Mammary epithelial cell (primary cell): ENCODE measurements around the gene CEACAM3.

Source experiments
- CTCF ChIP-seq, 2 donors: IDR thresholded peaks in 1 of 2; conservative IDR thresholded peaks in 1 of 2; 2 replicates each; pipeline ENCODE4 v1.5.1; 2011 to 2012; ENCODE audit warnings: inconsistent platforms in 2 of 2, low read length in 2 of 2, mild to moderate bottlenecking in 2 of 2, control low read depth in 1 of 2, low read depth in 1 of 2; ENCODE audit not compliant: insufficient read depth in 1 of 2; ENCODE audit errors: extremely low read depth in 1 of 2
- EZH2 ChIP-seq: IDR thresholded peaks from 2 replicates; pipeline ENCODE4 v1.6.1; 2012; ENCODE audit warnings: low read length, inconsistent platforms, borderline replicate concordance

GRCh38 chr19:41811036-41811435, 14.6 kb downstream of the CEACAM3 start:
- no peak for TF ChIP-seq CTCF (conservative IDR thresholded peaks at IDR 0.05 in 1 of 2, IDR thresholded peaks at IDR 0.05 in 1 of 2; ENCODE audit: extremely low read depth in 1 of 2, insufficient read depth in 1 of 2, low read depth in 1 of 2, low read length in 2 of 2)
- no peak for TF ChIP-seq EZH2
